GM21360 (cell line): Measurements from ENCODE around the gene AGBL3.
"Not testable (repeated sequence)": the region's sequence is repeated elsewhere in the genome, so short reads cannot be mapped to it uniquely, and the experiment has no call there.

Source experiments
- ATAC-seq: cut with Tn5 transposase; IDR thresholded peaks from one replicate; pipeline ENCODE4 v1.9.1; 2021; ENCODE audit warnings: mild to moderate bottlenecking, moderate library complexity; ENCODE audit not compliant: unreplicated experiment

Gene AGBL3

GRCh38 chr7:135165862-135166261 lies 179.6 kb downstream of the AGBL3 start:
- ATAC-seq: no peak

GRCh38 chr7:135166338-135166990 lies 180.2 kb downstream of the AGBL3 start:
- ATAC-seq: no peak

- ATAC-seq: no peak
Observed at GRCh38 chr7:135167365-135167917, 181.1 kb downstream of the AGBL3 start.

GRCh38 chr7:135168001-135168400 lies 181.7 kb downstream of the AGBL3 start:
- ATAC-seq: no peak

- ATAC-seq: no peak
Observed at GRCh38 chr7:135168489-135169140, 182.3 kb downstream of the AGBL3 start.

GRCh38 chr7:135169141-135169963 lies 183.0 kb downstream of the AGBL3 start:
- ATAC-seq: peak; percentile 40

- peak; percentile 27 for ATAC-seq
Observed at GRCh38 chr7:135169964-135170273, 183.6 kb downstream of the AGBL3 start.

- peak; percentile 76 for ATAC-seq
Observed at GRCh38 chr7:135170274-135170997, 184.1 kb downstream of the AGBL3 start, which contains the start of gene CYREN. Gene CYREN (minus strand): TSS chr7:135170707. CDS start chr7:135168922, 1,785 bp downstream.

GRCh38 chr7:135170998-135171481 lies 184.7 kb downstream of the AGBL3 start:
- peak; percentile 23 for ATAC-seq

- ATAC-seq: not testable (repeated sequence)
Observed at GRCh38 chr7:135171581-135172291, 185.4 kb downstream of the AGBL3 start.

- not testable (repeated sequence) for ATAC-seq
Observed at GRCh38 chr7:135173916-135174315, 187.6 kb downstream of the AGBL3 start.

GRCh38 chr7:135174941-135175340 lies 188.6 kb downstream of the AGBL3 start:
- no peak for ATAC-seq

GRCh38 chr7:135175931-135176330 lies 189.6 kb downstream of the AGBL3 start:
- ATAC-seq: no peak

- ATAC-seq: no peak
Observed at GRCh38 chr7:135177028-135177696, 190.9 kb downstream of the AGBL3 start.

- no peak for ATAC-seq
Observed at GRCh38 chr7:135178364-135178763, 192.1 kb downstream of the AGBL3 start.

- ATAC-seq: no peak
Observed at GRCh38 chr7:135179321-135179925, 193.1 kb downstream of the AGBL3 start.

- ATAC-seq: no peak
Observed at GRCh38 chr7:135180122-135180521, 193.8 kb downstream of the AGBL3 start.

- ATAC-seq: no peak
Observed at GRCh38 chr7:135181261-135181928, 195.1 kb downstream of the AGBL3 start.
